HepG2 (cell line): Measurements from ENCODE around the gene MTMR3. TPM values are rescaled to one million over a fixed set of nuclear protein-coding genes. Genes with fewer than 3 reads are reported as not detected.

Experiments
- AGO2 ChIP-seq: fragments of 200-400 bp; formaldehyde crosslinking; optimal IDR thresholded peaks from 2 replicates; pipeline ENCODE3; 2017; ENCODE audit warnings: mild to moderate bottlenecking, low read depth, low read length, moderate library complexity
- BRCA1 ChIP-seq: sonication (generic); formaldehyde crosslinking; IDR thresholded peaks from 2 replicates; pipeline ENCODE4 v1.4.0; 2020; ENCODE audit warnings: missing genetic modification reagents
- FOXP4 ChIP-seq: sonication (generic); formaldehyde crosslinking; IDR thresholded peaks from 2 replicates; pipeline ENCODE4 v1.4.0; 2020; ENCODE audit warnings: missing genetic modification reagents
- GATA4 ChIP-seq: sonication (generic); IDR thresholded peaks from 2 replicates; pipeline ENCODE4 v1.6.1; 2016; ENCODE audit warnings: antibody characterized with exemption, low read depth, borderline replicate concordance
- HDAC1 ChIP-seq: sonication (generic); formaldehyde crosslinking; IDR thresholded peaks from 2 replicates; pipeline ENCODE4 v1.5.1; 2020; ENCODE audit warnings: mild to moderate bottlenecking, missing genetic modification reagents
- HMG20B ChIP-seq: conservative IDR thresholded peaks from 2 replicates; pipeline ENCODE4 v1.6.1; 2016; ENCODE audit warnings: missing genetic modification reagents, missing compliant biosample characterization
- ISL2 ChIP-seq: sonication (generic); formaldehyde crosslinking; IDR thresholded peaks from 2 replicates; pipeline ENCODE4 v1.5.0; 2020; ENCODE audit warnings: missing genetic modification reagents
- KMT2A ChIP-seq: sonication (generic); formaldehyde crosslinking; IDR thresholded peaks from 2 replicates; pipeline ENCODE4 v1.4.0; 2020; ENCODE audit warnings: missing genetic modification reagents
- MIER3 ChIP-seq: IDR thresholded peaks from 2 replicates; pipeline ENCODE4 v1.6.1; 2016; ENCODE audit warnings: missing compliant biosample characterization, borderline replicate concordance
- MIXL1 ChIP-seq: IDR thresholded peaks from 2 replicates; pipeline ENCODE4 v1.6.1; 2016
- NONO ChIP-seq, 2 experiments: fragments of 450-650 bp in 1 of 2; sonication (generic) in 1 of 2; formaldehyde crosslinking in 1 of 2; IDR thresholded peaks in 1 of 2; conservative IDR thresholded peaks in 1 of 2; 2 replicates each; pipeline versions ENCODE4 v1.6.1 to v1.8.0; 2017 to 2022; ENCODE audit warnings: mild to moderate bottlenecking in 1 of 2, missing genetic modification reagents in 1 of 2, moderate library complexity in 1 of 2
- PAXIP1 ChIP-seq: sonication (generic); formaldehyde crosslinking; conservative IDR thresholded peaks from 2 replicates; pipeline ENCODE4 v1.4.0; 2020; ENCODE audit warnings: mild to moderate bottlenecking, missing genetic modification reagents, moderate library complexity
- PBX3 ChIP-seq: sonication (generic); formaldehyde crosslinking; IDR thresholded peaks from 2 replicates; pipeline ENCODE4 v1.8.1; 2023; ENCODE audit warnings: missing genetic modification reagents, inconsistent platforms, borderline replicate concordance
- SP5 ChIP-seq: IDR thresholded peaks from 2 replicates; pipeline ENCODE4 v1.6.1; 2016; ENCODE audit warnings: low read depth, borderline replicate concordance
- STAG1 ChIP-seq: sonication (generic); formaldehyde crosslinking; IDR thresholded peaks from 2 replicates; pipeline ENCODE4 v1.4.0; 2020; ENCODE audit warnings: missing genetic modification reagents
- TARDBP ChIP-seq: sonication (generic); formaldehyde crosslinking; IDR thresholded peaks from 2 replicates; pipeline ENCODE4 v1.8.0; 2022; ENCODE audit warnings: mild to moderate bottlenecking, missing genetic modification reagents
- ZNF205 ChIP-seq: IDR thresholded peaks from 2 replicates; pipeline ENCODE4 v1.6.1; 2018; ENCODE audit warnings: missing biosample characterization, missing genetic modification reagents
- ZNF281 ChIP-seq: sonication (generic); formaldehyde crosslinking; IDR thresholded peaks from 2 replicates; pipeline ENCODE4 v1.4.0; 2020; ENCODE audit warnings: missing genetic modification reagents, borderline replicate concordance
- ZNF292 ChIP-seq: sonication (generic); formaldehyde crosslinking; IDR thresholded peaks from 2 replicates; pipeline ENCODE4 v1.8.1; 2022; ENCODE audit warnings: mild to moderate bottlenecking, low read depth, missing genetic modification reagents, borderline replicate concordance
- ZNF746 ChIP-seq: sonication (generic); formaldehyde crosslinking; IDR thresholded peaks from 2 replicates; pipeline ENCODE4 v1.8.0; 2022; ENCODE audit warnings: mild to moderate bottlenecking, missing genetic modification reagents
- polyA plus RNA-seq, 8 experiments: library from polyadenylated mRNA; depleted of rRNA in 3 of 8; stranded (reverse) in 7 of 8; unstranded in 1 of 8; fragments of >200 nt; fragmentation: Illumina TruSeq in 4 of 8; extraction: Trizol in 4 of 8; gene quantifications; 2 replicates each; pipeline versions ENCODE4 v1.2.1 to v1.2.3, GENCODE V29; 2011 to 2016; ENCODE audit warnings: low read depth in 4 of 8, missing spikeins in 1 of 8, mixed read lengths in 1 of 8; ENCODE audit not compliant: insufficient read depth in 1 of 8
- total RNA-seq, 5 experiments: library from RNA; depleted of rRNA; stranded (reverse); fragments of >200 nt; fragmentation: Illumina TruSeq; extraction: Trizol; gene quantifications; 2 replicates each; pipeline ENCODE4 v1.2.3, GENCODE V29; 2016; ENCODE audit warnings: low read depth in 1 of 5

The MTMR3 gene
- total and polyA plus RNA-seq, 2 of the 13 experiments (the other 11 are each of a cell fraction or from before 2014, with no cell fraction given), result 12.6 to 24.8 TPM

GRCh38 chr22:30054764-30055069 lies 171.7 kb downstream of the MTMR3 start (continued):
- TF ChIP-seq STAG1 (CRISPR knock-in tag) (0 out of 2 replicates have a peak, but pooled peaks have one; percentile 2), ZNF205 (no peak), HMG20B (CRISPR knock-in tag) (peak; percentile 60; the same call in 1 of the 2 replicates), GATA4 (0 out of 2 replicates have a peak, but pooled peaks have one; percentile 69), ZNF746 (CRISPR knock-in tag) (no peak), FOXP4 (CRISPR knock-in tag) (peak; percentile 86), KMT2A (no peak), PBX3 (CRISPR knock-in tag) (no peak), HDAC1 (CRISPR knock-in tag) (peak; percentile 73; the same call in 1 of the 2 replicates), BRCA1 (CRISPR knock-in tag) (no peak), ISL2 (CRISPR knock-in tag) (peak; percentile 92), ZNF292 (CRISPR knock-in tag) (peak; percentile 87; the same call in 1 of the 2 replicates), MIER3 (CRISPR knock-in tag) (peak; percentile 32; the same call in 1 of the 2 replicates), MIXL1 (CRISPR knock-in tag) (peak; percentile 29; the same call in 1 of the 2 replicates), PAXIP1 (CRISPR knock-in tag) (peak; percentile 83), AGO2 (no peak), SP5 (CRISPR knock-in tag) (0 out of 2 replicates have a peak, but pooled peaks have one; percentile 20), NONO (IDR thresholded peaks at IDR 0.05) (no peak), NONO (CRISPR knock-in tag; conservative IDR thresholded peaks at IDR 0.05) (peak; percentile 54; the same call in 1 of the 2 replicates), TARDBP (CRISPR knock-in tag) (peak; percentile 67; the same call in 1 of the 2 replicates), ZNF281 (no peak)
